ENCODE data around the gene LTB. TPM values are rescaled to one million over a fixed set of nuclear protein-coding genes. Genes with fewer than 3 reads are reported as not detected.

Gene LTB
- total and polyA plus RNA-seq, 7 experiments from 2014 or later: 370 to 2,371 (median 728) TPM

DNA sequence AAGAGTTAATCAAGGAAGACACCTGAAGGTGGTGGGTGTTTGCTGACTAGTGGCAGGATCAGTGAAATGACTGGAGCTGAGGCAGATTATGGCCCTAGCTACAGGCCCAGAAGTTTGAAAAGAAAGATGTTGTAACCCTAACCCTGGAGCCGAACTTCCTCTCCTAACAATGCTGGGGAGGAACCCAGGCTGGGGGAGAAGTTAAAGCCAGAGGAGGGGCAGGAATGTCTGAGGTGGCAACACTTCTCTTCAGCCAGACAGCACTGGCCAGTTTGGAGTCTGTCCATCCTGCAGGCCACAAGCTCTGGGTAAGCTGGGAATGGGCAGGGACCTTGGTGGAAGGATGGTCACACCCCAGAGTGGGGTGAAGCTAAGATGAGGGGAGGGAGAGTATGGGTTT, 3.8 kb upstream of the LTB start, which contains the start of gene LST1:
LST1 (plus strand) TSS at position 270 of the 400 bp plus-strand sequence. CDS start 1,023 bp downstream, outside the sequence.
- Histone ChIP-seq H3K4me1 (ENCODE audit: control insufficient read depth in 2 of 2, insufficient read depth in 2 of 2, low read length in 2 of 2) (peaks cover 67 to 68% of the 10 kb centered on the region in 2 donors), H3K27ac (ENCODE audit: low read depth, low read length) (peak within 1 kb of the TSS; percentile 97), H3K4me3 (ENCODE audit: low read length) (peak within 1 kb of the TSS; percentile 25), H3K27me3 (ENCODE audit: control insufficient read depth in 2 of 2, insufficient read depth in 2 of 2, low read length in 2 of 2) (no peaks in the 10 kb centered on the region), H3K9me3 (ENCODE audit: control insufficient read depth in 2 of 3, low read length in 3 of 3) (no peaks in the 10 kb centered on the region), H3K36me3 (ENCODE audit: control insufficient read depth in 2 of 3, insufficient read depth in 3 of 3, low read length in 3 of 3) (peaks cover 0 to 12% (median 0%) of the 10 kb centered on the region in 3 experiments)
- ATAC-seq (peak; percentile 18), DNase-seq (no peak)
- peaks cover 47 to 78% (median 68%) of the 10 kb centered on the region in 7 donors for H3K4me1 Mint-ChIP-seq
- peak within 1 kb of the TSS; percentile 50 to 89 (median 81) for H3K4me3 Mint-ChIP-seq
- peaks cover 8 to 40% (median 18%) of the 10 kb centered on the region in 5 donors for H3K36me3 Mint-ChIP-seq
- intact Hi-C loops (cut with micrococcal nuclease): no loop called here
- POLR2A ChIA-PET: interaction anchor here (0.6 to 66.4 kb wide), 6 partner anchors 10 to 1295 kb away, joined by 3 to 3078 read pairs (median 4); partner anchors contain the start of genes AIF1, ATP6V1G2, BAG6 and DDX39B
- CTCF ChIA-PET: interaction anchor here (0.6 to 18.2 kb wide), 4 partner anchors 11 to 35 kb away, joined by 4 to 687 read pairs (median 170); partner anchors contain the start of genes ATP6V1G2, NCR3, NFKBIL1 and TNF
- peak within 1 kb of the TSS; percentile 84 to 100 (median 96) for H3K27ac Mint-ChIP-seq
- peaks cover 0 to 5% (median 0%) of the 10 kb centered on the region in 11 donors for H3K9me3 Mint-ChIP-seq
- H3K27me3 Mint-ChIP-seq: no peaks in the 10 kb centered on the region

DNA sequence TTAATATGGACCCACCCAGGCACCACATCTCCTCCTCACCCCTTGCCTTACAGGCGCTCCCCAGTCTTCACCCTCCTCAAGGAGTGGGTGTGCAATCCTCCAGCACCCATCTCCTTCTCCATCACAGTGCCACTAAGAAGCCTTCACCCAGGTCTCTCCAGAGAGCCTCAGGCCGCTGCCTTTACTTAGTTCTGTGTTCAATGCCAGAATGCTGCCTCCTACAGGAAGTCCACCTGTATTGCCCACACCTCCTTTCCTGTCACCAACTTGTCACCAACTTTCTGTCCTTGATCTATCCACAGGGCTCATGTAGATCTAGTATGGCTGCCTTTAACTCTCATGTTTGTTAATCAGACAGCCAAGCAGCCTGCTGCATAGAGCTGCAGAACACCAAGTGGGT, 3.3 kb upstream of the LTB start:
- Histone ChIP-seq H3K27me3 (ENCODE audit: control insufficient read depth in 2 of 2, insufficient read depth in 2 of 2, low read length in 2 of 2) (no peaks in the 10 kb centered on the region), H3K36me3 (ENCODE audit: control insufficient read depth in 2 of 3, insufficient read depth in 3 of 3, low read length in 3 of 3) (peaks cover 0 to 13% (median 3%) of the 10 kb centered on the region in 3 experiments), H3K9me3 (ENCODE audit: control insufficient read depth in 2 of 3, low read length in 3 of 3) (no peaks in the 10 kb centered on the region), H3K4me1 (ENCODE audit: control insufficient read depth in 2 of 2, insufficient read depth in 2 of 2, low read length in 2 of 2) (peaks cover 63 to 67% of the 10 kb centered on the region in 2 donors), H3K4me3 (ENCODE audit: low read length) (peak overlapping the region; percentile 25), H3K27ac (ENCODE audit: low read depth, low read length) (peak overlapping the region; percentile 97)
- peak in 7 of 9 donors; percentile 40 to 65 (median 54) for DNase-seq
- ChIA-PET CTCF (interaction anchor here (0.6 to 18.2 kb wide), 5 partner anchors 10 to 35 kb away, joined by 3 to 687 read pairs (median 41); partner anchors contain the start of genes ATP6V1G2, NCR3, NFKBIL1 and TNF), POLR2A (interaction anchor here (0.6 to 66.4 kb wide), 4 partner anchors 10 to 430 kb away, joined by 3 to 3078 read pairs (median 1543); partner anchors contain the start of genes AIF1, ATP6V1G2, BAG6 and DDX39B)
- no peaks in the 10 kb centered on the region for H3K27me3 Mint-ChIP-seq
- H3K9me3 Mint-ChIP-seq: peaks cover 0 to 5% (median 0%) of the 10 kb centered on the region in 11 donors
- ATAC-seq: peak; percentile 19
- H3K27ac Mint-ChIP-seq: peak overlapping the region; percentile 84 to 100 (median 96)
- peaks cover 47 to 78% (median 67%) of the 10 kb centered on the region in 7 donors for H3K4me1 Mint-ChIP-seq
- peak overlapping the region; percentile 50 to 89 (median 81) for H3K4me3 Mint-ChIP-seq
- H3K36me3 Mint-ChIP-seq: peaks cover 11 to 42% (median 19%) of the 10 kb centered on the region in 5 donors
- intact Hi-C loops (cut with micrococcal nuclease): no loop called here

DNA sequence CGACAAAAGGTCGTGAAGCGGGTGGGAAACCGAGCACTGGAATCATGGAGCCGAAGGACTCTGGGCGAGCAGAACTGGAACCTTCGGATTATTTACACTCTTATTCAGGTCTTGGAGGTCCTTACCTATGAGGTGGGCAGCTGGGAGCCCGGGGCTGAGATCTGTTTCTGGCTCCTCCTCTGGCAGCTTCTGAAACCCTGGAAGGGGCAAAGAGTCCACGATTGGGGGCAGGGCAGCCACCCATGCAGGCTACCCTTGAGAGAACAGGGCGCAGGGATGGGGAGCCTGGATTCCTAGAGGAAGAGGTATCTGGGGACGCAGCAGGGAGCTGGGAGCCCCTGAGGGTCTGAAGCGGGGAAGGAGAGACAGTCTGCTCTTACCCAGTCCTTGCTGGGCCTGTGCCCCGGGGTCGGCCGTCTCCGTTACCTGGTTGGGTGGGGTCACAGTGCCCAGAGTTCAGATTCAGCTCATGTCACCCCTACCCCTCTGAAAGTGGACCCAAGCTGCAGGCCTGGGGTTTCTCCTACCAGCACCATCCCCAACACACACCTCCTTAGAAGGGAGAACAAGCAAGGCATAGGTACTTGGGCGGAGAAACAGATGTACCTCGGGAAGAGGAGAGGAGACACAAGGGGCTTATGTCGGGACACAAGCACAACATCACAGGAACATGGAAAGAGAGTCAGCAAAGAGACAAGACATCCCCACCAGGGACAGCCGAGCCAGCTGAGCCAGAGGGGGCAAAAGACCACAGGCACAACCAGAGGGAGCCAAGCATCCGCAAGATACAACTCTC, 592 bp downstream of the LTB start:
- H3K9me3 ChIP-seq (ENCODE audit: control insufficient read depth in 2 of 3, low read length in 3 of 3): no peaks in the 10 kb centered on the region
- H3K27ac Mint-ChIP-seq: peak overlapping the region; percentile 94 to 100 (median 97)
- H3K27me3 Mint-ChIP-seq: no peaks in the 10 kb centered on the region
- peaks cover 43 to 80% (median 65%) of the 10 kb centered on the region in 7 donors for H3K4me1 Mint-ChIP-seq
- H3K27me3 ChIP-seq (ENCODE audit: control insufficient read depth in 2 of 2, insufficient read depth in 2 of 2, low read length in 2 of 2): no peaks in the 10 kb centered on the region
- intact Hi-C loops (cut with micrococcal nuclease): loop anchor here (1.0 to 2.0 kb wide), 7 partner anchors 9 to 89 kb away; partner anchors contain the start of genes NFKBIL1 (in 2 of the 2), LTA (in 1 of the 2), NCR3 (in 1 of the 2) and PRRC2A (in 1 of the 2)
- H3K9me3 Mint-ChIP-seq: peaks cover 0 to 5% (median 0%) of the 10 kb centered on the region in 11 donors
- H3K4me3 ChIP-seq (ENCODE audit: low read length): peak overlapping the region; percentile 97
- ChIA-PET POLR2A (interaction anchor here (0.6 to 66.4 kb wide), 18 partner anchors 14 to 1690 kb away, joined by 3 to 3078 read pairs (median 4); partner anchors contain the start of genes AIF1, APOM, ATP6V1G2 and BAG6), CTCF (interaction anchor here (0.9 to 18.2 kb wide), 13 partner anchors 6 to 88 kb away, joined by 3 to 687 read pairs (median 9); partner anchors contain the start of genes ATP6V1G2, DDX39B, NCR3 and NFKBIL1)
- DNase-seq: peak in 1 of 9 donors; percentile 32
- H3K27ac ChIP-seq (ENCODE audit: low read depth, low read length): peak overlapping the region; percentile 97
- H3K36me3 Mint-ChIP-seq: peaks cover 11 to 52% (median 16%) of the 10 kb centered on the region in 5 donors
- H3K36me3 ChIP-seq (ENCODE audit: control insufficient read depth in 2 of 3, insufficient read depth in 3 of 3, low read length in 3 of 3): peaks cover 4 to 20% (median 5%) of the 10 kb centered on the region in 3 experiments
- H3K4me3 Mint-ChIP-seq: peak overlapping the region; percentile 88 to 100 (median 99)
- no peak for ATAC-seq
- peaks cover 61 to 68% of the 10 kb centered on the region in 2 donors for H3K4me1 ChIP-seq (ENCODE audit: control insufficient read depth in 2 of 2, insufficient read depth in 2 of 2, low read length in 2 of 2)

DNA sequence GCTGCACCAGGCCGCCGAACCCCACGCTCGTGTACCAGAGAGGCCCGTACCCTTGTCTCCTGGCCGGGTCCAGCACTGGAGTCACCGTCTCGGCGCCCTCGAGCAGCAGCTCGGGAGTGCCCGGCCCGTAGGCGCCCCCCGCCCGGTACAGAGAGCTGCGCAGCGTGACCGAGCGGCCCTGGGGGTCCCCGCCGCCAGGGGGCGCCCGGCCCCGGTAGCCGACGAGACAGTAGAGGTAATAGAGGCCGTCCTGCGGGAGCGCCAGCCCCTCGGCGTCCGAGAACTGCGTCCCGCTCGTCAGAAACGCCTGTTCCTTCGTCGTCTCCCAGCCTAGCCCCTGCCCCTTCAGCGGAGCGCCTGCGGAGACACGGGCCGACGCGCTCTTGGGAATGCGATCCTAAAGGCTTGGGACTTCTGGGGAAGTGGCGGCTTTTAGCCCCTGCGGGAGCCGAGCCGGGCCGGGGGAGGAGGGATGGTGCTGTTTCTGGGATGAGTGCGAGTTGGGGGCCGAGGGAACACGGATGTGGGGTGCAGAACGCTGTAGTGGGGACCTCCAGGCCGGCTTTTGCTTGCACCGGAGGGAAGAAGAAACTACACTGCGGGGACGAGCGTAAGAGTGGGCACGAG, 1.3 kb downstream of the LTB start:
- ChIA-PET POLR2A (interaction anchor here (0.6 to 66.4 kb wide), 15 partner anchors 15 to 1390 kb away, joined by 3 to 3078 read pairs (median 4); partner anchors contain the start of genes AIF1, ATP6V1G2, BAG6 and C6orf47), CTCF (interaction anchor here (0.6 to 18.2 kb wide), 12 partner anchors 10 to 250 kb away, joined by 3 to 687 read pairs (median 8); partner anchors contain the start of genes ATP6V1G2, DDX39B, NCR3 and NFKBIL1)
- intact Hi-C loops (cut with micrococcal nuclease): loop anchor here in 1 of 2 donors (1.0 to 2.0 kb wide), 7 partner anchors 9 to 88 kb away; partner anchors contain the start of genes LTA and NFKBIL1
- Mint-ChIP-seq H3K4me1 (peaks cover 47 to 80% (median 63%) of the 10 kb centered on the region in 7 donors), H3K4me3 (peak overlapping the region; percentile 88 to 100 (median 99)), H3K27me3 (no peaks in the 10 kb centered on the region), H3K36me3 (peaks cover 11 to 59% (median 16%) of the 10 kb centered on the region in 5 donors), H3K27ac (peak overlapping the region; percentile 94 to 100 (median 97)), H3K9me3 (peaks cover 0 to 5% (median 0%) of the 10 kb centered on the region in 11 donors)
- H3K27me3 ChIP-seq (ENCODE audit: control insufficient read depth in 2 of 2, insufficient read depth in 2 of 2, low read length in 2 of 2): no peaks in the 10 kb centered on the region
- H3K27ac ChIP-seq (ENCODE audit: low read depth, low read length): peak overlapping the region; percentile 97
- H3K9me3 ChIP-seq (ENCODE audit: control insufficient read depth in 2 of 3, low read length in 3 of 3): no peaks in the 10 kb centered on the region
- ATAC-seq: peak; percentile 87
- DNase-seq: peak; percentile 79 to 96 (median 88)
- peaks cover 4 to 20% (median 5%) of the 10 kb centered on the region in 3 experiments for H3K36me3 ChIP-seq (ENCODE audit: control insufficient read depth in 2 of 3, insufficient read depth in 3 of 3, low read length in 3 of 3)
- peak overlapping the region; percentile 97 for H3K4me3 ChIP-seq (ENCODE audit: low read length)
- peaks cover 54 to 60% of the 10 kb centered on the region in 2 donors for H3K4me1 ChIP-seq (ENCODE audit: control insufficient read depth in 2 of 2, insufficient read depth in 2 of 2, low read length in 2 of 2)

DNA sequence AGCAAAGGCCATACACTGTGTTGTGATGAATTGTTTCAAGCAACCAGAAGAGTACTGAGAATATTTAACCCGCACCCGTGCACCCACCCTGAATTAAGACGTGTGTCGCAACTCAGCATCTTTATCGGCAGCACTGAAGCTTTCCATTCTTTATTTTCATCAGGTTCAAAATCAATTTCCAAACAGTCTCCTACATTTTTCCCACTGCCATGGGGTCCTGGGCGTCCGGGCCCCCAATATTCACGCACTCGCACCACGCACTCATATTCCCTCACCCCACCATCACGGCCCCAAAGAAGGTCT, 1.8 kb downstream of the LTB start:
- peak overlapping the region; percentile 88 to 100 (median 99) for H3K4me3 Mint-ChIP-seq
- peaks cover 0 to 2% (median 0%) of the 10 kb centered on the region in 5 donors for H3K27me3 Mint-ChIP-seq
- Histone ChIP-seq H3K4me1 (ENCODE audit: control insufficient read depth in 2 of 2, insufficient read depth in 2 of 2, low read length in 2 of 2) (peaks cover 50 to 55% of the 10 kb centered on the region in 2 donors), H3K4me3 (ENCODE audit: low read length) (peak overlapping the region; percentile 97), H3K27ac (ENCODE audit: low read depth, low read length) (peak overlapping the region; percentile 97), H3K27me3 (ENCODE audit: control insufficient read depth in 2 of 2, insufficient read depth in 2 of 2, low read length in 2 of 2) (no peaks in the 10 kb centered on the region), H3K9me3 (ENCODE audit: control insufficient read depth in 2 of 3, low read length in 3 of 3) (no peaks in the 10 kb centered on the region), H3K36me3 (ENCODE audit: control insufficient read depth in 2 of 3, insufficient read depth in 3 of 3, low read length in 3 of 3) (peaks cover 4 to 20% (median 5%) of the 10 kb centered on the region in 3 experiments)
- ChIA-PET CTCF (interaction anchor here (0.6 to 18.2 kb wide), 12 partner anchors 10 to 250 kb away, joined by 3 to 687 read pairs (median 6); partner anchors contain the start of genes ATP6V1G2, DDX39B, NCR3 and NFKBIL1), POLR2A (interaction anchor here (0.6 to 66.4 kb wide), 11 partner anchors 15 to 1390 kb away, joined by 3 to 3078 read pairs (median 5); partner anchors contain the start of genes AIF1, ATP6V1G2, C6orf47 and DDX39B)
- H3K36me3 Mint-ChIP-seq: peaks cover 11 to 65% (median 16%) of the 10 kb centered on the region in 5 donors
- no peak for ATAC-seq
- H3K4me1 Mint-ChIP-seq: peaks cover 47 to 80% (median 63%) of the 10 kb centered on the region in 7 donors
- intact Hi-C loops (cut with micrococcal nuclease): loop anchor here in 1 of 2 donors (1.0 to 2.0 kb wide), 6 partner anchors 8 to 88 kb away; partner anchors contain the start of gene LTA
- DNase-seq: no peak
- H3K9me3 Mint-ChIP-seq: no peaks in the 10 kb centered on the region
- H3K27ac Mint-ChIP-seq: peak overlapping the region; percentile 94 to 100 (median 97)
